IPS DF 6.9 (cell line): ENCODE data around the gene CSF2.

Source experiments
- DNase-seq: peaks from one replicate; pipeline ENCODE4 v3.0.0-alpha.2; 2013; ENCODE audit warnings: low read depth, low spot score
- H3K27ac ChIP-seq: one replicate; pipeline ENCODE4 v1.5.1; 2013; ENCODE audit warnings: low read length, control low read depth
- H3K27me3 ChIP-seq: 2 replicates; pipeline ENCODE4 v1.6.1; 2013; ENCODE audit warnings: mild to moderate bottlenecking, low read length; ENCODE audit not compliant: control insufficient read depth, insufficient read depth
- H3K36me3 ChIP-seq: 2 replicates; pipeline ENCODE4 v1.6.1; 2013; ENCODE audit warnings: low read length; ENCODE audit not compliant: control insufficient read depth, insufficient read depth
- H3K4me1 ChIP-seq: 2 replicates; pipeline ENCODE4 v1.6.1; 2013; ENCODE audit warnings: low read length; ENCODE audit not compliant: control insufficient read depth, insufficient read depth
- H3K4me3 ChIP-seq: 2 replicates; pipeline ENCODE4 v1.5.1; 2013; ENCODE audit warnings: mild to moderate bottlenecking, low read length
- H3K9me3 ChIP-seq: 2 replicates; pipeline ENCODE4 v1.6.1; 2013; ENCODE audit warnings: low read length, inconsistent platforms; ENCODE audit not compliant: control insufficient read depth, insufficient read depth
- WGBS: extraction: QIAGEN DNeasy Blood & Tissue Kit; methylation state at CpG from one replicate; pipeline ENCODE4 v1.1.7; 2013; ENCODE audit warnings: mixed read lengths, missing lambda C conversion rate; ENCODE audit not compliant: insufficient read length, insufficient coverage; 5-methylcytosine and 5-hydroxymethylcytosine counted together

CSF2 gene

DNA sequence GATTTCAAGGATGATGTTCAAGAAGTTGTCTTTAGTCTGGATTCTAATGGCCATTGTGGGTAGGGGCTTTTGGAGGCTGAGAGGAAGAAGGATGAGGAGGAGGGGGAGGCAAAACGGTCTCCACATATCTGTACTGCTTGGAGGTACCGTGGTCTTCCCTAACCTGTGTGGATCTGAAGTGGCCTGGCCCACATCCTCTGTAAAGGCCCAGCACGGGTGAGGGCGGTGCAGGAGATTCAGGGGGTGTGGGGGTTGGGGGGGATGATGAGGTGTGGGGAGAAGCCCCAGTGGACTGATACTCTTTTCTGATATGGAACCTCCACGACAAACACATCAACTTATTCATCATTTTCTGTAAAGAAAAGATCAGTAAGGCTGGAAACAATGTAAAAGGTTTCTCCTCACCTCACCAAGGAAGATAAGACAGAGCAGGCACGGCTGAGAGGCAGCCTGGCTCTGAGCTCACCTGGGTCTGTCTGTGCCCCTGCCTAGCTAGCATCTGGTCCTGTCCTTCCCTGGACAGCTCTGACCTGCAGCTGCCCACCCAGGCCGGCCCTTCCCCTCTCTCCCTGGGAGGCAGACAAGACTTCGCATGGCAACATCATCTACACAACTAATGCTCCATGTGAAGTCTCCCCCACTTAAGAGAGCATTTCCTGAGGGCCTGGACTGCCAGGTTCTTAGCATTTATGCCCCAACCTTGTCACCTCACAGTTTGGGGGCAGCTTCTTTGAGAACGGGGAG lies 18.7 kb upstream of the CSF2 start:
- no peak for DNase-seq

DNA sequence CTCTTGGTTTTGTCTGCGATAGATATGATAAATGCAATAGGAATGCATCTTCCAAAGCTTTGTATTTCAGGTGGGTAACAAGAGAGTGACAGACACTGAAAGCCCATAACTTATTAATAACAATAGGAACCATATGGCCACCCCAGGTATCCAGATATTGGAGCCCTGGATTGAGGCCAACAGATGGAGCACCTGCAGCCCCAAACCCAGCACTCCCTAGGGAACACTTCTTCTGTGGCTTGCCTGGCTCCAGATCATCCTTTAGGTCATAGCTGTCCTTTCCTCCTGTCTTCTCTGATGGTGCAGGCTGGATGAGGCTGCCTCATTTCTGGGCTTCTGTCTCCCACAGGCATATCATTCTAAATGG lies 18.2 kb upstream of the CSF2 start:
- WGBS: no CpG with 5 or more reads among the region's 1 CpG
- Histone ChIP-seq H3K9me3 (no peaks in the 10 kb centered on the region), H3K27ac (no peak overlapping the region), H3K27me3 (no peaks in the 10 kb centered on the region), H3K4me1 (no peaks in the 10 kb centered on the region), H3K4me3 (no peak overlapping the region), H3K36me3 (no peaks in the 10 kb centered on the region)
- DNase-seq: no peak

More for the DNA sequence above, 18.7 kb upstream of the CSF2 start:
- no peaks in the 10 kb centered on the region for H3K27me3 ChIP-seq
- no peak overlapping the region for H3K4me3 ChIP-seq
- no peak overlapping the region for H3K27ac ChIP-seq
- no peaks in the 10 kb centered on the region for H3K36me3 ChIP-seq
- no peaks in the 10 kb centered on the region for H3K9me3 ChIP-seq
- WGBS: no CpG with 5 or more reads among the region's 9 CpGs
- no peaks in the 10 kb centered on the region for H3K4me1 ChIP-seq

DNA sequence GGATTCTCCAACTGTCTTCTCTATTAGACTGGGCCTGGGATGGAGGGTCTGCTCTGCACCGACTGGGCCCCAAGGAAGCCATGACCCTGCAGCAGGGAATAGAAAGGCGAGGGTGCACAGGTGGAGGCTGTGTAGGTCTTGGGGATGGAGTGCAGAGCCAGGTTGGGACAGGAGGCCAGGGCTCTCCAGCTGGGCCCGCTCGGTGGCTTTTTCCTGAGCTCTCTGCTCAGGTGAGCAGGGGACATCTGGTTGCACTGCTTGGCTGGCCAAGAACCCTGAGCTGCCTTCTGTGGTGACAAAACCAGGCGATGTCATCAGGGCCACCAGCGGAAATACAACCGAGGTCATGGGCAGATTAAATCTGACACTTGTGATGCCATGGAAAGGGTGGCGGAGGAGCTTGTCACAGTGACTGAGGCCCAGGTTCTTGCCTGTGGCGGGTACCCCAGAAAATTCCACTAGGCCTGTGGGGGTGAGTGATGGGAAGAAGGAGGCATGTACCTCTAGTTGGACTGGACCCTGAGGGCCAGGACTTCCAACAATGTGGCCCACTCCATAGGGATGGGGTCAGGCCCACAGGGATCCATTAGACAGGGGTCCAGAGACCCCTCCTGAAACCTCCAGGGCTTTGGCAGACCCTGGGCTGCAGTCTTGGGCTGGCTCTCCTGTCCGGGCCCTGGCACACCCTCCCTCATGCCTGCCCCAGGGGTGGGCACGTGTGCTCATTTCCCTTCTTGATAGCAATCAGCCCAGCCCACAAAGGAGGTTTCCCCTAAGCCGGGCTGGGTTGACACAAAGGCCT lies 17.6 kb upstream of the CSF2 start:
- DNase-seq: no peak
- Histone ChIP-seq H3K4me1 (no peaks in the 10 kb centered on the region), H3K27me3 (no peaks in the 10 kb centered on the region), H3K9me3 (no peaks in the 10 kb centered on the region), H3K27ac (no peak overlapping the region), H3K36me3 (no peaks in the 10 kb centered on the region), H3K4me3 (no peak overlapping the region)
- no CpG with 5 or more reads among the region's 12 CpGs for WGBS

DNA sequence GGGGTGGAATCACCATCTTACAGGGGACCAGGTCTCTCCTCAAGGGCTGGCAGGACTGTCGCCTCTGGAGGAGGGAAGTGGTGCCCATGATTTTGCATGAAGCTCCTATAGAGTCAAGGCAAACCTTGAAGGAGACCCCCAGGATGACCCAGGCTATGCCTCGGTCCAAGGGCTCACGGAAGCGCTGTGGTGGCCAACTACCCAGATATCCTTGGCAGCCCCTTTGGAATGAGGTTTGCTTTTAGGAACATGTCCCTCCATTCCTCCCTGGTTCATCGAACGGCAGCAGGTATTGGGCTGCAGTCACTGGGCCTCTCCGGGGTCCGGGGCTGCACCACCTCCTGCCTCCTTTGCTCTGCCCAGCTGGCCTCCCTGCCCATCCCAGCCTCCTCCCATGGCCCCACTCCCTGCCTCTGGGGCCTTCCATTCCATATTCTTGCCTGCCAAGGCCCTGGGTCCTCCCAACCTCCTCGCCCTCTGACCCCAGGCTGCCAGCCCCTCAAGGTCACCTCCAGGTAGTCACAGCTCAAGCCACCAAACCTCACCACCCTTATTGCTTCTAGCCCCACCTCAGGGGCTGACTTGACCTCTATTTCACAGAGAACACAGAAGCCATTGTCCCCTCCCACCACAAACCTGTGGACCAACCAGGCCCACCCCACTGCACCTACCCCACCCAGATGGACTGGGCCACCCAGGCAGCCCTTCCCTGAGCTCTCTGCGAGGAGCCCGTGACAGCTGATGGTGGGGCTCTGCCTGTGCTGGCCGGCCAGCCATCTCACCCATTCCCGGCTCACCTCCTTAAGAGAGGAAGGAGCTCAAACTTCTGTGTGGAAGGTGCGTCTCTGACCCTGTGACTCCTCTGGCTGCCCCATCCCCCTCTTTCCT lies 16.7 kb upstream of the CSF2 start:
- Histone ChIP-seq H3K4me3 (no peak overlapping the region), H3K9me3 (no peaks in the 10 kb centered on the region), H3K36me3 (no peaks in the 10 kb centered on the region), H3K4me1 (no peaks in the 10 kb centered on the region), H3K27me3 (no peaks in the 10 kb centered on the region), H3K27ac (no peak overlapping the region)
- no CpG with 5 or more reads among the region's 14 CpGs for WGBS
- no peak for DNase-seq

DNA sequence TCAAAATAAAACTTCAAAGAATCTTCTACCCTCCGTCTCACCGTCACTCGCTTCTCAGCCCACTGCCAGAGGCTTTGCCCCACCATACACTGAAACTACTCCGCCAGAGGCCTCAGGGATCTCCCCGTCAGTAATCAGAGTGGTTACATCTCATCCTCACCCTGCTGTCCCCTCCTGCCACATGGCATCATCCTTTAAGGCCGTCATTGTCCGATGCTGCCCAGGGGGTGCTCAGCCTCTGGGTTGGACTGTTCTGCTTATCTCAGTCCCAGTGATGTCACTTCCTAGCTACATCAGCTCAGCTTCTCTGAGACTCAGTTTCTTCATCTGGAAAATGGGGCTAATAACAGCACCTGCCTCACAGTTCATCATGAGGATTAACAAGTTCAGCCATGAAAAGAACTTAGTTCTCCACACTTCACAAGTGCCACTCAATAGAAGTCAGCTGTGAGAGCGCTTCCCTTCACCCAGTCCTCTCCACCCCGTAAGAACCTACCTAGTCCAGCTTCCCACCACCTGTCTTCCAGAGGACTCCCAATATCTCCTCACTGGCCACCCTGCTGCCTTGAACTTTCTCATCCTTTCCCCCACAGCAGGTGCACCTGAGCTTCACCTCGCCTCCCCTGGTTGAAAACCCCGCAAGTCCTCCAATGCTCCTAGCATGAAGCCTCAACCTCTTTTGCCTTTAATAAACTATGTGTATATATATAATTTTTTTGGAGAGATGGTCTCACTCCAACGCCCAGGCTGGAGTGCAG lies 15.9 kb upstream of the CSF2 start:
- DNase-seq: no peak
- Histone ChIP-seq H3K4me1 (no peaks in the 10 kb centered on the region), H3K27me3 (no peaks in the 10 kb centered on the region), H3K4me3 (no peak overlapping the region), H3K9me3 (no peaks in the 10 kb centered on the region), H3K36me3 (no peaks in the 10 kb centered on the region), H3K27ac (no peak overlapping the region)
- WGBS: no CpG with 5 or more reads among the region's 12 CpGs

DNA sequence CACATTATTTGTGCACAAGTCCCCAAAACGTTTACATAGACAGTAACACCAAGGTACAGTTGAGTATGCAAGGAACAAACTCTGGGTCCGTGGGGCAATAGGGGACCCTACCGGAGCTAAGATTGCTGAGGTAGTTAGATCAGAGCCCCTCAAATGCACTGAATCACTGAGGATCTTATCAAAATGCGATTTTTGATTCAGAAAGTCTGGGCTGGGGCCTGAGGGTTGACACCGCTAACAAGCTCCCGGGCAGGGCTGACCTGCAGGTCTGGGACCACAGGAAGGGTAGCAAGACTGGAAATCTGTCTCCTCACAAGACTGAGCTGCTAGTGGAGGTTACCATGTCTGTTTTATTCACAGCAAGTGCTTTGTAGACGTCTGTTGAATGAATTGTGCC lies 14.9 kb upstream of the CSF2 start:
- no peaks in the 10 kb centered on the region for H3K4me1 ChIP-seq
- H3K36me3 ChIP-seq: no peaks in the 10 kb centered on the region
- DNase-seq: no peak
- WGBS: no CpG with 5 or more reads among the region's 7 CpGs
- no peaks in the 10 kb centered on the region for H3K9me3 ChIP-seq
- H3K27me3 ChIP-seq: no peaks in the 10 kb centered on the region
- H3K27ac ChIP-seq: no peak overlapping the region
- no peak overlapping the region for H3K4me3 ChIP-seq

DNA sequence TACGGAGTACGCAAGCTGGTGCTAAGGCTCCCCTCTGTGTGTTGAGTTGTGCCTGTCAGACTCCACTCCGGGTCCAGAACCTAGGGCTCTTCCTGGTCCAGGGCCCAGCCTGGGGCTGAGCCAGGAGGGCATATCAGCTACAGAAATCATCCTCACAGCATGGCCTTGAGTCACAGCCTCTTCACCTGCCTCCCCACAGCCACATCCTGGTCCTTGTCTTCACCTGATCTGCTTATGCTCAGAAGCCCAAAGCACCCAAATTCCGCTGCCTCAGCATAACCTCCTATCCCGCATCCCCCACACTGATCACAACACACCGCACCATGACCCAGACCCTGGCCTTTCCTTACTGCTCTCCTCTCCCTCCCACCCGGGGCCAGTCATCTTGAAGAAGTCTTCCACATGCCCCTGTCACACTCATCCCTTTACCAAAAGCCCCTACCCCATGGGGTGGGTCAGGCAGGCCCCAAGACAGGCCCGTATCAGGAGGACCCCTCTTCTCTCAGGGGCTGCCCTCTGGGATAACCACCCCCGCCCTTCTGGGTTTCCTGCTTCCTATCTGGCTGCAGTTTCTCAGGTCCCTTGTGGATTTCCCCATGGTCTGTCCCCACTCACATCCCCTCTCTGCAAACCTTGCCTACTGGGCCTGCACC lies 14.4 kb upstream of the CSF2 start:
- no peaks in the 10 kb centered on the region for H3K36me3 ChIP-seq
- no peaks in the 10 kb centered on the region for H3K4me1 ChIP-seq
- H3K27ac ChIP-seq: no peak overlapping the region
- no peaks in the 10 kb centered on the region for H3K27me3 ChIP-seq
- WGBS: no CpG with 5 or more reads among the region's 9 CpGs
- H3K9me3 ChIP-seq: no peaks in the 10 kb centered on the region
- H3K4me3 ChIP-seq: no peak overlapping the region
- DNase-seq: no peak

DNA sequence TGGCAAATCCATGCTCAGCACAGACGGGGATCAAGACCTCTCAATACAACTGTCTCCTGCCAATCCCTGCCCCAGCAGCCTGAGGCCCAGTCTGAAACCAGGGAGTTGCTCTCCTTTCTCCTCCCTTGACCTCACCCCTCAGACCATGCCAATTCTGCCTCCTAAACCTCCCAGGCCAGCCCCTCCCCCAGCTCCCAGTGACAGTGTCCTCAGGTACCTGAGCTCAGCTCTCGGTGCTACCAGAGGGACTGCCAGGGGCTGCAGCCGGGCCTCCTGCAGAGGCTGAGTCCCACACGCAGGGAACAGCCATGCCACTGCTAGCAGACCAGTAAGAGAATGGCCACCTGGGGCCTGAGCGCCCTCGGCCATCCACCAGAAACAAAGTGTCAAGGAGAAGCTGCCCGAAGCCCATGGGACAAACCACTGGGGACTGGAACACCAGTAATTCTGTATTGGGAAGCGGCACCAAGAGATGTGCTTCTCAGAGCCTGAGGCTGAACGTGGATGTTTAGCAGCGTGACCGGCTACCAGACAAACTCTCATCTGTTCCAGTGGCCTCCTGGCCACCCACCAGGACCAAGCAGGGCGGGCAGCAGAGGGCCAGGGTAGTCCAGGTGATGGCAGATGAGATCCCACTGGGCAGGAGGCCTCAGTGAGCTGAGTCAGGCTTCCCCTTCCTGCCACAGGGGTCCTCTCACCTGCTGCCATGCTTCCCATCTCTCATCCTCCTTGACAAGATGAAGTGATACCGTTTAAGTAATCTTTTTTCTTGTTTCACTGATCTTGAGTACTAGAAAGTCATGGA lies 13.7 kb upstream of the CSF2 start:
- no peaks in the 10 kb centered on the region for H3K9me3 ChIP-seq
- 0 out of 2 replicates have a peak, but pooled peaks cover under 1% of the 10 kb centered on the region for H3K4me1 ChIP-seq
- no peak for DNase-seq
- H3K4me3 ChIP-seq: no peak overlapping the region
- H3K27me3 ChIP-seq: no peaks in the 10 kb centered on the region
- H3K27ac ChIP-seq: no peak overlapping the region
- no peaks in the 10 kb centered on the region for H3K36me3 ChIP-seq
- WGBS: no CpG with 5 or more reads among the region's 13 CpGs

DNA sequence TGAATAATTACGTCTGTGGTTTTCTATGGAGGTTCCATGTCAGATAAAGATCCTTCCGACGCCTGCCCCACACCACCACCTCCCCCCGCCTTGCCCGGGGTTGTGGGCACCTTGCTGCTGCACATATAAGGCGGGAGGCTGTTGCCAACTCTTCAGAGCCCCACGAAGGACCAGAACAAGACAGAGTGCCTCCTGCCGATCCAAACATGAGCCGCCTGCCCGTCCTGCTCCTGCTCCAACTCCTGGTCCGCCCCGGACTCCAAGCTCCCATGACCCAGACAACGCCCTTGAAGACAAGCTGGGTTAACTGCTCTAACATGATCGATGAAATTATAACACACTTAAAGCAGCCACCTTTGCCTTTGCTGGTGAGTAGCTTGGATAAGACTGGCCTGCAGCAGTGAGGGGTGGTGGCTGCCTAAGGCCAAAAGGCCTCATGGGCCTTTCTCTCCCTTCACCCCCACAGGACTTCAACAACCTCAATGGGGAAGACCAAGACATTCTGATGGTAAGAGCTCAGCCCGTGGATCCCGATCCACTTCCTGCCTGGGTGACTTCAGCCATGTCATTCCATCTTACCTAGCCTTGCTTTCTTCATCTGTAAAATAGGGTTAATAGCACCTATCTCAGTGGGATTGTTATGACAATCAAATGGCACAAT lies 13.0 kb upstream of the CSF2 start, which contains the start of gene IL3:
IL3 (plus strand) TSS at position 155 of the 661 bp plus-strand sequence; CDS start at position 207, 52 bp downstream.
- Histone ChIP-seq H3K36me3 (no peaks in the 10 kb centered on the region), H3K27me3 (no peaks in the 10 kb centered on the region), H3K4me3 (no peak within 1 kb of the TSS), H3K27ac (no peak within 1 kb of the TSS), H3K4me1 (0 out of 2 replicates have a peak, but pooled peaks cover 2% of the 10 kb centered on the region), H3K9me3 (no peaks in the 10 kb centered on the region)
- WGBS: no CpG with 5 or more reads among the region's 16 CpGs
- DNase-seq: no peak
